ENCODE measurements around the gene HMGN3. TPM values are rescaled to one million over a fixed set of nuclear protein-coding genes. Genes with fewer than 3 reads are reported as not detected.

Gene HMGN3
- total RNA-seq, 1 experiment from 2014 or later, result 183 TPM

DNA sequence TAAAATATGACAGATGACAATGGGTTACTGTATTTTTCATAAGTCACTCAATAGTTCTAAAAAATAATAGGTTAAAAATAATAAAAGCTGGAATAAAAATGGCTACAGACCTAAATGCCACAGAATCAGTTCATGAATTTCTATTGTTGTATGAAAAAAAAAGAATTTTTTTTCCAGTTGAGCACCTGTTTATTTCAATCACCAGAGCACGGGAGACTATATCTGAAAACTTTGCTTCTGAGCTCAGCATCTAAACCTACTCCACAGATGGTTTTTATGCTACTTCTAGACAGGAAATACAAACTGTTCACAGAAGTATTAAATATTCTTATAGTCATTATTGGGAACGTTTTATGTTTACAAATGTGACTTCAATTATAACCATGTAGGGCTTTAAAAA, 50.4 kb downstream of the HMGN3 start:
- DNase-seq, result no peak
- H2BK120ac ChIP-seq (ENCODE audit: low read depth, low read length, poor library complexity, severe bottlenecking), result no peak overlapping the region
- H3K9me3 ChIP-seq (ENCODE audit: control insufficient read depth, low read depth, low read length), result no peaks in the 10 kb centered on the region
- no peaks in the 10 kb centered on the region for H3K79me1 ChIP-seq (ENCODE audit: insufficient read depth, low read depth, low read length, poor library complexity, severe bottlenecking)
- H2BK5ac ChIP-seq (ENCODE audit: insufficient read length, low read length), result no peak overlapping the region
- Mint-ChIP-seq H3K4me3 (no peak overlapping the region), H3K27me3 (ENCODE audit: low read depth) (no peaks in the 10 kb centered on the region; the same call in 1 of the 2 replicates), H3K27ac (no peak overlapping the region), H3K36me3 (ENCODE audit: insufficient read depth in 1 of 3, low read depth in 3 of 3) (no peaks in the 10 kb centered on the region), H3K9me3 (no peaks in the 10 kb centered on the region), H3K4me1 (peaks cover 4 to 6% of the 10 kb centered on the region in 2 experiments)
- H4K5ac ChIP-seq (ENCODE audit: insufficient read length, low read depth, low read length), result no peak overlapping the region
- no peak overlapping the region for H3K4me2 ChIP-seq (ENCODE audit: insufficient read depth, insufficient read length, low read length)
- no peak overlapping the region for H3K23ac ChIP-seq (ENCODE audit: insufficient read length, low read depth, low read length)
- no CpG with 5 or more reads among the region's 2 CpGs for WGBS (ENCODE audit: extremely low coverage, insufficient read length, low lambda C conversion rate)
- no peak overlapping the region for H2BK20ac ChIP-seq (ENCODE audit: low read depth, low read length, poor library complexity, severe bottlenecking)
- H3K79me2 ChIP-seq (ENCODE audit: insufficient read depth, low read length), result no peaks in the 10 kb centered on the region
- no peak overlapping the region for H2BK12ac ChIP-seq (ENCODE audit: insufficient read length, low read depth, low read length)
- no peaks in the 10 kb centered on the region for H3K4me1 ChIP-seq (ENCODE audit: insufficient read depth, low read length)
- H3T11ph ChIP-seq (ENCODE audit: low read length), result no peak overlapping the region
- no peaks in the 10 kb centered on the region for H4K20me1 ChIP-seq (ENCODE audit: control insufficient read depth, insufficient read depth, insufficient read length)
- H3K14ac ChIP-seq (ENCODE audit: insufficient read depth, low read length), result no peak overlapping the region
- no peak overlapping the region for H3K56ac ChIP-seq (ENCODE audit: insufficient read length, low read depth, low read length)
- no peak overlapping the region for H2AK5ac ChIP-seq (ENCODE audit: insufficient read length, low read length)
- TF ChIP-seq, protein P1, sequence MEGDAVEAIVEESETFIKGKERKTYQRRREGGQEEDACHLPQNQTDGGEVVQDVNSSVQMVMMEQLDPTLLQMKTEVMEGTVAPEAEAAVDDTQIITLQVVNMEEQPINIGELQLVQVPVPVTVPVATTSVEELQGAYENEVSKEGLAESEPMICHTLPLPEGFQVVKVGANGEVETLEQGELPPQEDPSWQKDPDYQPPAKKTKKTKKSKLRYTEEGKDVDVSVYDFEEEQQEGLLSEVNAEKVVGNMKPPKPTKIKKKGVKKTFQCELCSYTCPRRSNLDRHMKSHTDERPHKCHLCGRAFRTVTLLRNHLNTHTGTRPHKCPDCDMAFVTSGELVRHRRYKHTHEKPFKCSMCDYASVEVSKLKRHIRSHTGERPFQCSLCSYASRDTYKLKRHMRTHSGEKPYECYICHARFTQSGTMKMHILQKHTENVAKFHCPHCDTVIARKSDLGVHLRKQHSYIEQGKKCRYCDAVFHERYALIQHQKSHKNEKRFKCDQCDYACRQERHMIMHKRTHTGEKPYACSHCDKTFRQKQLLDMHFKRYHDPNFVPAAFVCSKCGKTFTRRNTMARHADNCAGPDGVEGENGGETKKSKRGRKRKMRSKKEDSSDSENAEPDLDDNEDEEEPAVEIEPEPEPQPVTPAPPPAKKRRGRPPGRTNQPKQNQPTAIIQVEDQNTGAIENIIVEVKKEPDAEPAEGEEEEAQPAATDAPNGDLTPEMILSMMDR (conservative IDR thresholded peaks at IDR 0.05), result no peak
- H3K27ac ChIP-seq (ENCODE audit: insufficient read length, low read depth, low read length), result no peak overlapping the region
- no peak overlapping the region for H2BK15ac ChIP-seq (ENCODE audit: low read depth, low read length)
- H3K4ac ChIP-seq (ENCODE audit: low read depth, low read length), result no peak overlapping the region
- H3K9ac ChIP-seq (ENCODE audit: extremely low read depth, insufficient read length, low read length), result no peak overlapping the region
- no peaks in the 10 kb centered on the region for H3K27me3 ChIP-seq (ENCODE audit: insufficient read depth, low read length)
- H3K23me2 ChIP-seq (ENCODE audit: insufficient read length, low read depth, low read length, poor library complexity, severe bottlenecking), result no peaks in the 10 kb centered on the region
- no peak overlapping the region for H4K91ac ChIP-seq (ENCODE audit: insufficient read length, low read depth, low read length)
- H2AFZ ChIP-seq (ENCODE audit: low read length), result no peak overlapping the region
- H3K18ac ChIP-seq (ENCODE audit: insufficient read length, low read depth, low read length), result no peak overlapping the region
- H4K8ac ChIP-seq (replicated peaks; ENCODE audit: insufficient read length, low read depth, low read length), result no peak overlapping the region

Measured in H9 (cell line).